ENCODE results near the gene YY2. TPM values are rescaled to one million over a fixed set of nuclear protein-coding genes. Genes with fewer than 3 reads are reported as not detected.

YY2 gene
- total RNA-seq, 4 donors from 2014 or later: 0.26 to 4.4 (median 3.7) TPM; not detected in 1

GRCh38 chrX:21839334-21840192 is 16.2 kb upstream of the YY2 start, which contains the start of gene MBTPS2:
Gene MBTPS2, plus strand, starts transcription at chrX:21839617. Its CDS starts 118 bp downstream, at chrX:21839735.
- TF ChIP-seq CTCF (IDR thresholded peaks at IDR 0.05) (peak in 1 of 4 experiments; percentile 3), POLR2A (IDR thresholded peaks at IDR 0.05) (peak in 1 of 2 donors; percentile 40)
- no peaks in the 10 kb centered on the region for H3K4me1 ChIP-seq
- peak; percentile 80 to 82 for DNase-seq
- no peaks in the 10 kb centered on the region for H3K9me3 ChIP-seq
- H3K27ac ChIP-seq: peak within 1 kb of the TSS; percentile 66 to 75
- intact Hi-C loops (cut with DNase I; ENCODE audit: low total_unique reads): no loop called here
- peak within 1 kb of the TSS; percentile 46 to 61 for H3K4me3 ChIP-seq
- no peaks in the 10 kb centered on the region for H3K36me3 ChIP-seq
- no peaks in the 10 kb centered on the region for H3K27me3 ChIP-seq

DNA sequence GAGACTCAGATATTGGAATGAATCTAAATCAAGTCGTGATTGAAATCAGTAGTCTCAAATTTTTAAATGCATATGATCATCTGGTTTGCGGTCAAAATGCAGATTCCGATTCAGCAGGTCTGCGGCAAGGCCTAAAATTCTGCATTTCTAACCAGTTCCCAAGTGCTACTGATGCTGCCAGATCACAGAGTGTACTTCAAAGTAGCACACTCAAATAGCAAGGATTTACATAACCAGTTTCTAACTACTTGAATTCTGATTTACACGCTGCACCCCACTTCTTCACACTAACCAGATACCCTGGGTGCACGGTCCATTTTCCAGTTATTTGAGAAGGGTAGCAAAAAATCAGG is 15.6 kb upstream of the YY2 start:
- Histone ChIP-seq H3K27ac (peak overlapping the region; percentile 66 to 75), H3K4me1 (no peaks in the 10 kb centered on the region), H3K9me3 (no peaks in the 10 kb centered on the region), H3K36me3 (no peaks in the 10 kb centered on the region), H3K27me3 (no peaks in the 10 kb centered on the region), H3K4me3 (peak overlapping the region; percentile 46 to 61)
- no peak for DNase-seq
- TF ChIP-seq POLR2A (IDR thresholded peaks at IDR 0.05) (no peak), CTCF (IDR thresholded peaks at IDR 0.05) (no peak)
- intact Hi-C loops (cut with DNase I; ENCODE audit: low total_unique reads): no loop called here

- H3K36me3 ChIP-seq: no peaks in the 10 kb centered on the region
- no peaks in the 10 kb centered on the region for H3K27me3 ChIP-seq
- H3K9me3 ChIP-seq: no peaks in the 10 kb centered on the region
- DNase-seq: no peak
- no peak for TF ChIP-seq CTCF (IDR thresholded peaks at IDR 0.05)
- TF ChIP-seq POLR2A (IDR thresholded peaks at IDR 0.05): no peak
- no peaks in the 10 kb centered on the region for H3K4me1 ChIP-seq
- intact Hi-C loops (cut with DNase I; ENCODE audit: low total_unique reads): no loop called here
- no peak overlapping the region for H3K27ac ChIP-seq
- H3K4me3 ChIP-seq: no peak overlapping the region
Observed at GRCh38 chrX:21843179-21843578, 12.6 kb upstream of the YY2 start.

DNA sequence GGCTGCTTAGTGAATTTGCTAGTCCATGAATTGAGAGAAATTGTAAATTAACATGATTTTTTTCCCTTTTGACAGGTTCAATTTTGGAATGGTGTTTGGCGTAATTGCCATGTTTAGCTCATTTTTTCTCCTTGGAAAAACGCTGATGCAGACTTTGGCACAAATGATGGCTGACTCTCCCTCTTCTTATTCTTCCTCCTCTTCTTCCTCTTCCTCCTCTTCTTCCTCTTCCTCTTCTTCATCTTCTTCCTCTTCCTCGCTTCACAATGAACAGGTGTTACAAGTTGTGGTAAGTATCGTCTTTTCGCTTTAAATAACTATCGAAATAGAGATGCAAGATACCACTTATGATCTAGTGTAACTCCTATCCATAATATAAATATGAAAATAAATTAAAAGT is 10.7 kb upstream of the YY2 start:
- TF ChIP-seq CTCF (IDR thresholded peaks at IDR 0.05): no peak
- no peak for TF ChIP-seq POLR2A (IDR thresholded peaks at IDR 0.05)
- Histone ChIP-seq H3K27ac (no peak overlapping the region), H3K27me3 (no peaks in the 10 kb centered on the region), H3K4me3 (no peak overlapping the region), H3K9me3 (no peaks in the 10 kb centered on the region), H3K36me3 (no peaks in the 10 kb centered on the region), H3K4me1 (no peaks in the 10 kb centered on the region)
- intact Hi-C loops (cut with DNase I; ENCODE audit: low total_unique reads): no loop called here
- DNase-seq: no peak

DNA sequence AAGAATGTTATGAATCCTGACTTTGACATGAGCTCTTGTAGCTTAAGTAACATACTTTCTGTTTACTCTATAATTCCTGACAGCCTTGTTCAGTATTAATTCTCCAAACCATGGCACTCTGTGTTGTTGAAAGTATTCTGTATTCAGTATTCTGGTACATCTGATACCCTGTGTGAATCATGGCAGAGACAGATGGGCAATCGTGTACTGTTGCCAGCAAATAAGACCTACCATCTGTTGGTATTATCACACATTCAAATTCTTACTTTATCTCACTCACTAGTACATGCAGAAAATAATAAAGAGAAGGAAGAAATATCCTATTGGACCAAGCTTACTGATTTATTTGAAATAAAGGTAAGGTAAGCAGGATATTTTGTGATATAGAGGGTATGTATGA is 8.4 kb upstream of the YY2 start:
- Histone ChIP-seq H3K4me1 (no peaks in the 10 kb centered on the region), H3K36me3 (no peaks in the 10 kb centered on the region), H3K27ac (no peak overlapping the region), H3K27me3 (no peaks in the 10 kb centered on the region), H3K9me3 (no peaks in the 10 kb centered on the region), H3K4me3 (no peak overlapping the region)
- no peak for TF ChIP-seq CTCF (IDR thresholded peaks at IDR 0.05)
- TF ChIP-seq POLR2A (IDR thresholded peaks at IDR 0.05): no peak
- intact Hi-C loops (cut with DNase I; ENCODE audit: low total_unique reads): no loop called here
- DNase-seq: no peak

All from uterus (tissue), 4 donors.